SK-N-MC (cell line): ENCODE data around the gene IER2.

ENCODE experiments used
- EZH2 ChIP-seq: fragments of 200-600 bp; sonication (generic); IDR thresholded peaks from one replicate; pipeline ENCODE4 v1.6.1; 2017; ENCODE audit warnings: antibody characterized with exemption
- POLR2AphosphoS5 ChIP-seq: IDR thresholded peaks from 2 replicates; pipeline ENCODE4 v1.6.1; 2012; ENCODE audit warnings: mild to moderate bottlenecking, low read depth, low read length, borderline replicate concordance

- no peak for TF ChIP-seq POLR2AphosphoS5
- TF ChIP-seq EZH2, result no peak
These were observed 20.8 kb upstream of the IER2 start for GRCh38 chr19:13129384-13129783.
